IMR-90 (cell line): ENCODE data around the gene SLC25A2. TPM values are rescaled to one million over a fixed set of nuclear protein-coding genes. Genes with fewer than 3 reads are reported as not detected.

Experiments used
- ATAC-seq: fragments of 200-7000 bp; cut with Tn5 transposase; 2 replicates; pipeline ENCODE4 v1.9.1; 2020; ENCODE audit warnings: low read depth, mild to moderate bottlenecking, moderate library complexity
- BruUV-seq: library from RNA; stranded (reverse); fragments of 400-500 nt; replicated peaks from 2 replicates; lab custom pipeline; 2021; lab: Mats Ljungman, UMichigan
- CTCF ChIA-PET: fragments of 300-600 bp; formaldehyde crosslinking; extraction: SDS; loops from one replicate; lab custom pipeline; 2021; ENCODE audit warnings: antibody characterized with exemption; lab: Yijun Ruan, JAX
- POLR2A ChIA-PET: fragments of 300-600 bp; sonication (Branson Sonifier 250); formaldehyde crosslinking; loops from one replicate; lab custom pipeline; 2022; ENCODE audit warnings: antibody characterized with exemption; ENCODE audit not compliant: unreplicated experiment; lab: Charles Lee
- DNase-seq: peaks from one replicate; pipeline ENCODE4 v3.0.0; 2013
- H2AFZ ChIP-seq: replicated peaks from 2 replicates; pipeline ENCODE3; 2013; ENCODE audit warnings: low read length, mild to moderate bottlenecking; ENCODE audit not compliant: poor library complexity
- H2AK5ac ChIP-seq: 2 replicates; pipeline ENCODE4 v1.6.1; 2013; ENCODE audit warnings: low read depth, low read length, inconsistent platforms
- H2AK9ac ChIP-seq: replicated peaks from 2 replicates; pipeline ENCODE3; 2013; ENCODE audit warnings: mild to moderate bottlenecking, low read depth, low read length, moderate library complexity; ENCODE audit not compliant: poor library complexity
- H2BK120ac ChIP-seq: 2 replicates; pipeline ENCODE4 v1.6.1; 2013; ENCODE audit warnings: low read depth, low read length, inconsistent platforms
- H2BK15ac ChIP-seq: 3 replicates; pipeline ENCODE4 v1.6.1; 2013; ENCODE audit warnings: low read depth, low read length, inconsistent platforms
- H2BK20ac ChIP-seq: 2 replicates; pipeline ENCODE4 v1.6.1; 2013; ENCODE audit warnings: low read depth, mild to moderate bottlenecking, inconsistent platforms, low read length, moderate library complexity
- H2BK5ac ChIP-seq: 2 replicates; pipeline ENCODE4 v1.6.1; 2013; ENCODE audit warnings: mild to moderate bottlenecking, low read depth, low read length, inconsistent platforms; ENCODE audit not compliant: poor library complexity, severe bottlenecking
- H3K14ac ChIP-seq: replicated peaks from 2 replicates; pipeline ENCODE4 v1.6.1; 2013; ENCODE audit warnings: low read depth, low read length, inconsistent platforms
- H3K18ac ChIP-seq: 2 replicates; pipeline ENCODE4 v1.6.1; 2013; ENCODE audit warnings: low read depth, low read length, control low read depth
- H3K23ac ChIP-seq: 2 replicates; pipeline ENCODE4 v1.6.1; 2013; ENCODE audit warnings: low read depth, low read length, inconsistent platforms
- H3K27ac ChIP-seq: 2 replicates; pipeline ENCODE4 v1.5.1; 2013; ENCODE audit warnings: mild to moderate bottlenecking, control low read depth, low read length; ENCODE audit not compliant: insufficient read depth
- H3K27me3 ChIP-seq: 2 replicates; pipeline ENCODE4 v1.6.1; 2013; ENCODE audit warnings: low read length; ENCODE audit not compliant: control insufficient read depth, insufficient read depth
- H3K36me3 ChIP-seq: 2 replicates; pipeline ENCODE4 v1.6.1; 2013; ENCODE audit warnings: low read length, mixed read lengths; ENCODE audit not compliant: control insufficient read depth, insufficient read depth
- H3K4ac ChIP-seq: 2 replicates; pipeline ENCODE4 v1.6.1; 2013; ENCODE audit warnings: low read depth, low read length, inconsistent platforms
- H3K4me1 ChIP-seq: 2 replicates; pipeline ENCODE4 v1.6.1; 2013; ENCODE audit warnings: low read length, mixed read lengths; ENCODE audit not compliant: control insufficient read depth, insufficient read depth
- H3K4me2 ChIP-seq: 2 replicates; pipeline ENCODE4 v1.6.1; 2013; ENCODE audit warnings: low read depth, mild to moderate bottlenecking, control low read depth, low read length, moderate library complexity
- H3K4me3 ChIP-seq: 2 replicates; pipeline ENCODE4 v1.5.1; 2013; ENCODE audit warnings: low read depth, mild to moderate bottlenecking, control low read depth, low read length, moderate library complexity; ENCODE audit not compliant: insufficient read depth
- H3K56ac ChIP-seq: 2 replicates; pipeline ENCODE4 v1.6.1; 2013; ENCODE audit warnings: low read length, inconsistent platforms; ENCODE audit not compliant: insufficient read depth; ENCODE audit errors: extremely low read depth
- H3K79me1 ChIP-seq, 2 experiments: 2 replicates each; pipeline ENCODE4 v1.6.1; 2013; ENCODE audit warnings: low read length in 2 of 2, inconsistent platforms in 1 of 2, low read depth in 1 of 2
- H3K9ac ChIP-seq: 2 replicates; pipeline ENCODE4 v1.6.1; 2013; ENCODE audit warnings: low read depth, low read length, control low read depth
- H3K9me1 ChIP-seq: 2 replicates; pipeline ENCODE4 v1.6.1; 2013; ENCODE audit warnings: low read length, inconsistent platforms; ENCODE audit not compliant: insufficient read depth
- H3K9me3 ChIP-seq: 2 replicates; pipeline ENCODE4 v1.6.1; 2013; ENCODE audit warnings: low read length; ENCODE audit not compliant: control insufficient read depth, insufficient read depth
- H4K20me1 ChIP-seq: 2 replicates; pipeline ENCODE4 v1.6.1; 2013; ENCODE audit warnings: low read length, inconsistent platforms; ENCODE audit not compliant: insufficient read depth
- H4K5ac ChIP-seq: 2 replicates; pipeline ENCODE4 v1.6.1; 2013; ENCODE audit warnings: mild to moderate bottlenecking, low read depth, low read length, control low read depth
- H4K8ac ChIP-seq, 2 experiments: 2 replicates each; pipeline ENCODE4 v1.6.1; 2013; ENCODE audit warnings: low read depth in 2 of 2, low read length in 2 of 2, control low read depth in 1 of 2, inconsistent platforms in 1 of 2
- H4K91ac ChIP-seq: 2 replicates; pipeline ENCODE4 v1.6.1; 2013; ENCODE audit warnings: low read depth, low read length, inconsistent platforms; ENCODE audit not compliant: insufficient read depth
- BHLHE40 ChIP-seq: fragments of 150-350 bp; IDR thresholded peaks from 2 replicates; pipeline ENCODE4 v1.6.1; 2016; ENCODE audit warnings: mild to moderate bottlenecking, low read depth, low read length
- CEBPB ChIP-seq: IDR thresholded peaks from 2 replicates; pipeline ENCODE4 v1.6.1; 2012; ENCODE audit warnings: low read depth, low read length, improper control_type of control experiment
- CHD1 ChIP-seq: IDR thresholded peaks from 2 replicates; pipeline ENCODE4 v1.6.1; 2012; ENCODE audit warnings: low read depth, low read length, improper control_type of control experiment
- FOS ChIP-seq: fragments of 150-350 bp; IDR thresholded peaks from 2 replicates; pipeline ENCODE4 v1.6.1; 2016; ENCODE audit warnings: low read depth, low read length
- MAZ ChIP-seq: IDR thresholded peaks from 2 replicates; pipeline ENCODE4 v1.6.1; 2012; ENCODE audit warnings: low read depth, mild to moderate bottlenecking, low read length, improper control_type of control experiment, moderate library complexity, borderline replicate concordance
- MXI1 ChIP-seq: IDR thresholded peaks from 2 replicates; pipeline ENCODE4 v1.6.1; 2012; ENCODE audit warnings: low read depth, mild to moderate bottlenecking, low read length, moderate library complexity, borderline replicate concordance
- POLR2A ChIP-seq: IDR thresholded peaks from 2 replicates; pipeline ENCODE4 v1.6.1; 2012; ENCODE audit warnings: mild to moderate bottlenecking, low read depth, low read length
- RAD21 ChIP-seq: IDR thresholded peaks from 2 replicates; pipeline ENCODE4 v1.6.1; 2012; ENCODE audit warnings: low read length, improper control_type of control experiment
- RCOR1 ChIP-seq: IDR thresholded peaks from 2 replicates; pipeline ENCODE4 v1.6.1; 2012; ENCODE audit warnings: mild to moderate bottlenecking, low read length, improper control_type of control experiment; ENCODE audit not compliant: insufficient replicate concordance
- RFX5 ChIP-seq: IDR thresholded peaks from 2 replicates; pipeline ENCODE4 v1.8.0; 2012; ENCODE audit warnings: low read depth, mild to moderate bottlenecking, low read length, moderate library complexity
- SMC3 ChIP-seq: fragments of 150-350 bp; IDR thresholded peaks from 2 replicates; pipeline ENCODE4 v1.6.1; 2016; ENCODE audit warnings: low read depth, mild to moderate bottlenecking, antibody characterized with exemption, low read length, moderate library complexity
- WGBS, 2 experiments: methylation state at CpG; one replicate each; pipeline versions ENCODE4 v1.1.5 to v1.1.7; 2013; ENCODE audit warnings: missing lambda C conversion rate in 2 of 2; ENCODE audit not compliant: insufficient read length in 1 of 2; ENCODE audit errors: extremely low coverage in 2 of 2; 5-methylcytosine and 5-hydroxymethylcytosine counted together
- dilution Hi-C: fragments of 300-500 bp; cut with HindIII; formaldehyde crosslinking; loops from one replicate; pipeline ENCODE4 v1.14.3; 2018; ENCODE audit warnings: low sequenced_read_pairs; ENCODE audit not compliant: unreplicated experiment
- in situ Hi-C: fragments of 300-500 bp; cut with MboI; formaldehyde crosslinking; loops from 3 replicates; pipeline ENCODE4 v1.14.3; 2019; ENCODE audit warnings: low sequenced_read_pairs, inconsistent platforms, mixed read lengths
- intact Hi-C: fragments of 100-400 bp; cut with micrococcal nuclease; formaldehyde crosslinking; loops from 2 replicates; pipeline ENCODE4 v1.10.0; 2022
- polyA plus RNA-seq, 3 experiments: library from polyadenylated mRNA; depleted of rRNA; stranded (reverse); fragments of >200 nt; gene quantifications; 2 replicates each; pipeline ENCODE4 v1.2.3, GENCODE V29; 2012; ENCODE audit warnings: low replicate concordance in 1 of 3
- total RNA-seq: library from RNA; depleted of rRNA; stranded (reverse); fragments of >200 nt; gene quantifications from 2 replicates; pipeline ENCODE4 v1.2.3, GENCODE V29; 2012

Gene SLC25A2
- total and polyA plus RNA-seq, 2 of the 4 experiments (the other 2 are of a cell fraction), result not detected

DNA sequence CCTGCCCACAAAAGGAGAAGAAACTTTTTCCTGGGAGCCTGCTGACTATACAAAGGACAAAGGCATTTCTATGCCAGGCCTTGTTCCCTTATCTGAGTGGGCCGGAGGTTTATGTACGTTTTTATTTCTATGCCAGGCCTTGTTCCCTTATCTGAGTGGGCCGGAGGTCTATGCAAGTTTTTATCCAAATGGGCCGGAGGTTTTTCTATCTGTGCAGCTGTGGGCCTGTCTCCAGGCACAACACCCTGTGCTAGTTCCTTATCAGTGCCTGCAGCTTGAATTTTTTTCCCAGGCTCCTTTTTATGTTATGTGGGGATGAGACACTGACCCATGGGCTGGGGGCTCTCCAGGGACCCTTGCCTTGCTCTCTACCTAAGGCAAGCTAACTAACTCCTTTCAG lies 5.5 kb downstream of the SLC25A2 start:
- no peaks in the 10 kb centered on the region; a peak in 1 of 4 replicates for H3K79me1 ChIP-seq
- ChIA-PET POLR2A (no interaction called here), CTCF (no interaction called here)
- ATAC-seq, result no peak
- no peak overlapping the region for H2BK120ac ChIP-seq
- no peak overlapping the region for H2BK15ac ChIP-seq
- no peak overlapping the region for H2AK5ac ChIP-seq
- BruUV-seq, result no TSS peak
- H3K4me1 ChIP-seq, result no peaks in the 10 kb centered on the region
- dilution Hi-C loops, result no loop called here
- H2BK20ac ChIP-seq, result no peak overlapping the region
- H3K27ac ChIP-seq, result no peak overlapping the region
- no peak overlapping the region for H3K4me2 ChIP-seq
- no peak overlapping the region for H3K23ac ChIP-seq
- DNase-seq, result no peak
- H2AK9ac ChIP-seq, result no peak overlapping the region
- no peak overlapping the region for H3K14ac ChIP-seq
- H4K91ac ChIP-seq, result no peak overlapping the region
- peaks cover 34% of the 10 kb centered on the region for H3K9me3 ChIP-seq
- no peak overlapping the region for H3K4me3 ChIP-seq
- H3K18ac ChIP-seq, result no peak overlapping the region
- in situ Hi-C loops, result no loop called here
- H3K9ac ChIP-seq, result no peak overlapping the region
- no peak overlapping the region for H2AFZ ChIP-seq
- H3K9me1 ChIP-seq, result no peaks in the 10 kb centered on the region
- no peak overlapping the region for H3K56ac ChIP-seq
- H4K5ac ChIP-seq, result no peak overlapping the region
- H3K27me3 ChIP-seq, result no peaks in the 10 kb centered on the region
- H4K8ac ChIP-seq, result no peak overlapping the region
- H4K20me1 ChIP-seq, result no peaks in the 10 kb centered on the region
- no peaks in the 10 kb centered on the region for H3K36me3 ChIP-seq
- intact Hi-C loops, result no loop called here
- H3K4ac ChIP-seq, result no peak overlapping the region
- TF ChIP-seq FOS (no peak), CEBPB (no peak), SMC3 (no peak), RAD21 (no peak), CHD1 (no peak), BHLHE40 (no peak), RCOR1 (no peak), MAZ (no peak), MXI1 (no peak), RFX5 (no peak), POLR2A (no peak)
- 59% methylated on average over 3 of the region's 4 CpGs; no CpG with 5 or more reads in 1 of the 2 experiments for WGBS, 2 experiments
- H2BK5ac ChIP-seq, result no peak overlapping the region
